Sigmoid colon (tissue), 7 donors: Measurements from ENCODE around the gene GLG1. TPM values are rescaled to one million over a fixed set of nuclear protein-coding genes. Genes with fewer than 3 reads are reported as not detected.

ENCODE experiments used
- DNase-seq: peaks from one replicate; pipeline ENCODE4 v3.0.0-alpha.2; 2019
- H3K27ac ChIP-seq, 4 donors: fragments of 200-600 bp; sonication (generic); one replicate each; pipeline ENCODE4 v1.5.1; 2016 to 2019; ENCODE audit warnings: mild to moderate bottlenecking in 1 of 4
- H3K27me3 ChIP-seq, 3 donors: fragments of 200-600 bp; sonication (generic); one replicate each; pipeline ENCODE4 v1.5.1; 2019; ENCODE audit warnings: mild to moderate bottlenecking in 1 of 3
- H3K36me3 ChIP-seq, 4 donors: fragments of 200-600 bp; sonication (generic); one replicate each; pipeline ENCODE4 v1.5.1; 2016 to 2019
- H3K4me1 ChIP-seq, 4 donors: fragments of 200-600 bp; sonication (generic); one replicate each; pipeline ENCODE4 v1.5.1; 2017 to 2019
- H3K4me3 ChIP-seq, 4 donors: fragments of 200-600 bp; sonication (generic); one replicate each; pipeline ENCODE4 v1.5.1; 2017 to 2019; ENCODE audit warnings: mild to moderate bottlenecking in 2 of 4, moderate library complexity in 1 of 4
- H3K9me3 ChIP-seq, 4 donors: fragments of 200-600 bp in 3 of 4; sonication (generic) in 3 of 4; one replicate each; pipeline versions ENCODE4 v1.5.1 to v1.6.1; 2013 to 2019
- CTCF ChIP-seq, 4 experiments: fragments of 450-650 bp in 3 of 4; fragments of 200-600 bp in 1 of 4; IDR thresholded peaks; one replicate each; pipeline ENCODE4 v1.5.1; 2016 to 2019; ENCODE audit warnings: antibody characterized with exemption in 4 of 4, mild to moderate bottlenecking in 3 of 4, moderate library complexity in 2 of 4
- EP300 ChIP-seq, 4 donors: sonication (generic); formaldehyde crosslinking; IDR thresholded peaks; one replicate each; pipeline ENCODE4 v1.6.1; 2017; ENCODE audit warnings: antibody characterized with exemption in 4 of 4
- POLR2A ChIP-seq, 2 donors: fragments of 450-650 bp; IDR thresholded peaks; one replicate each; pipeline ENCODE4 v1.6.1; 2016; ENCODE audit warnings: antibody characterized with exemption in 2 of 2, mild to moderate bottlenecking in 2 of 2, moderate library complexity in 2 of 2
- POLR2AphosphoS5 ChIP-seq, 4 donors: sonication (generic); formaldehyde crosslinking; IDR thresholded peaks; one replicate each; pipeline ENCODE4 v1.6.1; 2017; ENCODE audit warnings: antibody characterized with exemption in 4 of 4
- WGBS, 2 donors: extraction: QIAGEN DNeasy Blood & Tissue Kit; methylation state at CpG; one replicate each; pipeline ENCODE4 v1.1.7; 2013; 5-methylcytosine and 5-hydroxymethylcytosine counted together
- intact Hi-C: fragments of 100-400 bp; cut with DNase I; formaldehyde crosslinking; loops from one replicate; pipeline ENCODE4 v1.15.1; 2023
- polyA plus RNA-seq, 3 donors: library from polyadenylated mRNA; stranded (reverse); fragments of 200-250 nt; gene quantifications; one replicate each; pipeline ENCODE4 v1.2.3, GENCODE V29; 2013
- total RNA-seq, 4 donors: library from RNA; depleted of rRNA; stranded (reverse); fragments of >200 nt; gene quantifications; one replicate each; pipeline ENCODE4 v1.1.0, GENCODE V29; 2016
- donor health status: healthy with polysubstance abuse.
- donor health status: Bipolar disorder and iron deficiency.
- donor health status: healthy.

The GLG1 gene
- total and polyA plus RNA-seq, 7 donors, result 4.2 to 138 (median 78.7) TPM

GRCh38 chr16:74480150-74481029, 126.5 kb downstream of the GLG1 start:
- H3K27me3 ChIP-seq, result no peaks in the 10 kb centered on the region
- intact Hi-C loops, result no loop called here
- no peak for DNase-seq
- TF ChIP-seq POLR2A (IDR thresholded peaks at IDR 0.05) (no peak), POLR2AphosphoS5 (IDR thresholded peaks at IDR 0.05) (no peak), CTCF (IDR thresholded peaks at IDR 0.05) (no peak), EP300 (IDR thresholded peaks at IDR 0.05) (no peak)
- H3K4me1 ChIP-seq, result peaks cover 0 to 14% (median 6%) of the 10 kb centered on the region in 4 donors
- peaks cover 5 to 57% (median 29%) of the 10 kb centered on the region in 4 donors for H3K36me3 ChIP-seq
- 18 to 61% methylated on average over 12 of the region's 12 CpGs for WGBS, 2 donors
- no peaks in the 10 kb centered on the region for H3K9me3 ChIP-seq
- H3K4me3 ChIP-seq, result no peak overlapping the region
- H3K27ac ChIP-seq, result peak overlapping the region in 1 of 4 donors; percentile 35

- DNase-seq, result no peak
- H3K36me3 ChIP-seq, result peaks cover 13 to 63% (median 37%) of the 10 kb centered on the region in 4 donors
- H3K4me1 ChIP-seq, result peaks cover 0 to 14% (median 6%) of the 10 kb centered on the region in 4 donors
- 17 to 78% methylated on average over 4 of the region's 4 CpGs for WGBS, 2 donors
- TF ChIP-seq CTCF (IDR thresholded peaks at IDR 0.05) (no peak), EP300 (IDR thresholded peaks at IDR 0.05) (no peak), POLR2AphosphoS5 (IDR thresholded peaks at IDR 0.05) (no peak), POLR2A (IDR thresholded peaks at IDR 0.05) (no peak)
- H3K4me3 ChIP-seq, result no peak overlapping the region
- no peak overlapping the region for H3K27ac ChIP-seq
- intact Hi-C loops, result no loop called here
- no peaks in the 10 kb centered on the region for H3K9me3 ChIP-seq
- no peaks in the 10 kb centered on the region for H3K27me3 ChIP-seq
Measured at GRCh38 chr16:74477226-74477625, 129.7 kb downstream of the GLG1 start.

- TF ChIP-seq EP300 (IDR thresholded peaks at IDR 0.05), result no peak
- no peak for TF ChIP-seq CTCF (IDR thresholded peaks at IDR 0.05)
- no peak for TF ChIP-seq POLR2A (IDR thresholded peaks at IDR 0.05)
- TF ChIP-seq POLR2AphosphoS5 (IDR thresholded peaks at IDR 0.05), result no peak
- Histone ChIP-seq H3K36me3 (peaks cover 18 to 82% (median 58%) of the 10 kb centered on the region in 4 donors), H3K4me3 (no peak overlapping the region), H3K27ac (no peak overlapping the region), H3K27me3 (no peaks in the 10 kb centered on the region), H3K4me1 (peaks cover 0 to 2% (median under 1%) of the 10 kb centered on the region in 4 donors), H3K9me3 (no peaks in the 10 kb centered on the region)
- 94% methylated on average over 1 of the region's 1 CpG for WGBS, 2 donors
- intact Hi-C loops, result no loop called here
- no peak for DNase-seq
Measured at GRCh38 chr16:74474416-74474815, 132.5 kb downstream of the GLG1 start.

- no peaks in the 10 kb centered on the region for H3K4me1 ChIP-seq
- H3K9me3 ChIP-seq, result no peaks in the 10 kb centered on the region
- DNase-seq, result no peak
- no peak overlapping the region for H3K4me3 ChIP-seq
- no peaks in the 10 kb centered on the region for H3K27me3 ChIP-seq
- TF ChIP-seq EP300 (IDR thresholded peaks at IDR 0.05) (no peak), CTCF (IDR thresholded peaks at IDR 0.05) (no peak), POLR2A (IDR thresholded peaks at IDR 0.05) (no peak), POLR2AphosphoS5 (IDR thresholded peaks at IDR 0.05) (no peak)
- no peak overlapping the region for H3K27ac ChIP-seq
- intact Hi-C loops, result no loop called here
- H3K36me3 ChIP-seq, result peaks cover 26 to 97% (median 70%) of the 10 kb centered on the region in 4 donors
- WGBS, 2 donors, result 84 to 88% methylated on average over 3 of the region's 3 CpGs
Measured at GRCh38 chr16:74472540-74472939, 134.4 kb downstream of the GLG1 start.
